ENCODE measurements around the gene BRDT.
"Not testable (repeated sequence)": the region's sequence is repeated elsewhere in the genome, so short reads cannot be mapped to it uniquely, and the experiment has no call there.

Gene BRDT

DNA sequence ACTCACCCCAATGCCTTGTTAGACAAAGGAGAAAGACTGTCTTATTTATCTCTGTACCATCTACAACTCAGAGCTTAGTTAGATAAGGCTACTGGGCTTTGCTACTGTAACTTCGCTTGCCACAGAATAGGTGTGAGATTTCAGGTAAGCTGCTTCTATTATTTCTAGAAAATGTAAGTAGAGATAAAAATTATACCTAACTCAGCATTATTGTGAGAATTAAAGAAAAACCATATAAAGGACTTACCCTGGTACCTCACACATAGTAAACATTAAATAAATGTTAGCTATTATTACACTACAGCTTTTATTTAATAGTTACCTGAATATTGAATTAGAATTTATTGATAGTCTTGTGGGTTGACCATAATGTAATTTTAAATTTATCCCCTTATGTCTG lies 44.1 kb downstream of the BRDT start:
- DNase-seq (ENCODE audit: low spot score) = no peak

DNA sequence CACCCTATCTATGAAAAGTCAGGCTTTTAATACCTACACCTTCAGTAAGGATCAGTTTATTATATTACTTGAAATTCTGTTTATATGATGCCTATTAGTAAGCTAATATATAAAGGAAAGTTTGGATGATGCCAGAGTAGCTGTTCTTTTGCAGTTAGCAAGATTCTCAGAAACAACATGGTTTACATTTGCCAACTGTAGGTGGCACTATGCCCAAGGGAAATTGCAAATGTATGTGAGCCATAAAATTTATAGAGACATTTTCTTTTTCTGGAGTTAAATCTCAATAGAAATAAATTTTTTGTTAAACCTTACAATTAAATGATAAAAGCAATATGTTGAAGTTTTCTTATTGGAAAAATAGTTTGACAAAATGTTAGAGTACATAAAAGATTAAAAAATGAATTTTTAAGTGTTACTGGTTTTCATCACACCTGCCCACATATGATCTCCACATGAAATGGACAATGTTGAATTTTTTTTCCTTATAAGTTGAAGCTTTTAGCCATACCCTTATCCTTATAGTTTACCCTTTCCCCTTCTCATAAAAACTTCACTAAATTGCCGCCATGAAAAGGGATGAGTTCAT lies 48.5 kb downstream of the BRDT start:
- peak; percentile 32 for DNase-seq (ENCODE audit: low spot score)

DNA sequence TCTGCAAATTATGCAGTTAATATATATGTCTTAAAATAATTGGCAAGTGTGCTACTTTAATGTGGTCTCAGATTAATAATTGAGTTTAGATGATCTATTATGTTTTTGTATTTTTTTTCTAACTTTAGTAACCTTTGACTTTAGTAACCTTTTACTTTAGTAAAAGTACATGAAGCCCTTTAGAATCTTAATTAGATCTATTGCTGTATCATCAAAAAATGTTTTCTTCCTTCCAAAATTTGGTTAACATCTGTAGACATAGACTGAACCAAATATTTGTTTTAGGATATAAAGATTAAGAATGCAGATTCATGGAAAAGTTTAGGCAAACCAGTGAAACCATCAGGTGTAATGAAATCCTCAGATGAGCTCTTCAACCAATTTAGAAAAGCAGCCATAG lies 54.9 kb downstream of the BRDT start:
- no peak for DNase-seq (ENCODE audit: low spot score)

DNA sequence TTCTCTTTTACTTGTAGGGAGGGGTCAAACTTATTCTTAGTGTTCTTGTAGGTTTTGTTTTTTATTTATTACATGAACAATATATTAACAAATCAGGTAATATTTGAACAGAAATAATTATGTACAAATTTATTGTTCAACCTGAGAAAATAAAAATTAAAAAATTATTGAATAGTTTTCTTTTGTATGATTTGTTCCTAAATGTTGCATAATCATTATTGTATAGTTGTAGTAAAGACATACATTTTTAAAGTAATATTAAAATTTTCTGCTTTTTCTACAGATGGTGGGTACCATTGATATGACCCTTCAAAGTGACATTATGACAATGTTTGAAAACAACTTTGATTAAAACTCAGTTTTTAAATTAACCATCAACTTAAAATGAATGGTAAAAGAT lies 64.7 kb downstream of the BRDT start:
- DNase-seq (ENCODE audit: low spot score) = no peak

DNA sequence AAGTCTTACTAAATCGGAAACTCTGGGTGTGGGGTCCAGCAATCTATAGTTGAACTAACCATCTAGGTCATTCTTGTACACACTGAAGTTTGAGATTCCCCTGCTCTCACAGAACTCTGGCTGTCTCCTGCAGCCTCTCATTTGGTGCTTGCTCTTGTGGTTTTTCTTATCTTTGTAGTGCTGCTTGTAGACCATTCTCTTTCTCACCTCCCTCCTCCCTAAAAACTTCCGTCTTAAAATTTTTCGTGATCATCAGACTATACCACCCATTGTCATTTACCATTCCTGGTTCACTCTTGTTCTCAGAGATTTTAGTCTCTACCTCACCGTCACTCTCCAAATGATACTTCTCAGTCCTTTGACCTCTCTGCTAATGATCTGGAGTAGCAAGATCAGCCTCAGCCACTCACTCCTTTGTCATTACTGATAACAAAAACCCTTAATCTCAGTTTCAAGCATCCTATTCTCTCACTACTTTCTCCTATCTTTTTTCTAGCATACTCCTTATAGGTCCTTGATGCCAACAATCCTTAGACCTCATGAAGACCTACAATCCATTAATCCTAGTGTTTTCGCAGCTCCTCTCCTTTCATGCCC lies 67.6 kb downstream of the BRDT start:
- DNase-seq (ENCODE audit: low spot score) = no peak

DNA sequence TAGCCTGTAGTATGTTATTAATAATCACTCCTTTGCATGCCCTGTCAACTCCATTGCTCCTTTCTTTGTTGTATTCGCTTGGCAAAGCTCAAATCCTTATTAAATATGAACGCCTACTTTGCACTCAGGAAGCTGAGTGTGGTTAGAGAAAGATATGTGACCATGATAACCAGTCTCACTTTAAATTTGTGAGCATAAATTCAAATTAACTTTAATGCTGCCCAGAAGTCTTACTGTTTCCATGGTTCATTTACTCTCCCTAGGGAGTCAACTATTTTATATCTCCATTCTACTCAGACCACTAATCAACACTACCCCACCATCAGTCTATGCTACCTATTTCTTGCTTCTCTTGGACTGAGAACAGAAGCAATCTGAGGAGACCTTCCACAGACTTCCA lies 68.5 kb downstream of the BRDT start:
- DNase-seq (ENCODE audit: low spot score) = no peak

DNA sequence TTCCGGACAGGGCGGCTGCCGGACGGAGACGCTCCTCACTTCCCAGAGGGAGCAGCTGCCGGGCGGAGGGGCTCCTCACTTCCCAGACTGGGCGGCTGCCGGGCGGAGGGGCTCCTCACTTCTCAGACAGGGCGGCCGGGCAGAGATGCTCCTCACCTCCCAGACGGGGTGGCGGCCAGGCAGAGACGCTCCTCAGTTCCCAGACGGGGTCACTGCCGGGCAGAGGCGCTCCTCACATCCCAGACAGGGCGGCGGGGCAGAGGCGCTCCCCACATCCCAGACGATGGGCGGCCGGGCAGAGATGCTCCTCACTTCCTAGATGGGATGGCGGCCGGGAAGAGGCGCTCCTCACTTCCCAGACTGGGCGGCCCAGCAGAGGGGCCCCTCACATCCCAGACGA lies 76.8 kb downstream of the BRDT start:
- not testable (repeated sequence) for DNase-seq (ENCODE audit: low spot score)

DNA sequence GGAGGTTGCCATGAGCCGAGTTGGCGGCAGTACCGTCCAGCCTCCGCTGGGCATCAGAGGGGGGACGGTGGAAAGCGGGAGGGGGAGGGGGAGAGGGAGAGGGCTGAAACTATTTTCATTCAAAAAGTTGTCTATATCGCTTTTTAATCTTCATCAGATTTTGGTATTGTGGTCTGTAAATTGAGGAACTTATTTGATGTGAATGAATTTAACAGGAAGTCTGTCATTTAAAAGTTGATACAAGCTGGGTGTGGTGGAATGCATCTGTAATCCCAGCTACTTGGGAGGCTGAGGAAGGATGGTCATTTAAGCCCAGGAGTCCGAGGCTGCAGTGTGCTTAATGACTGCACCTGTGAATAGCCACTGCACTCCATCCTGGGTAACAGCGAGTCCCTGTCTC lies 77.6 kb downstream of the BRDT start:
- DNase-seq (ENCODE audit: low spot score) = no peak

DNA sequence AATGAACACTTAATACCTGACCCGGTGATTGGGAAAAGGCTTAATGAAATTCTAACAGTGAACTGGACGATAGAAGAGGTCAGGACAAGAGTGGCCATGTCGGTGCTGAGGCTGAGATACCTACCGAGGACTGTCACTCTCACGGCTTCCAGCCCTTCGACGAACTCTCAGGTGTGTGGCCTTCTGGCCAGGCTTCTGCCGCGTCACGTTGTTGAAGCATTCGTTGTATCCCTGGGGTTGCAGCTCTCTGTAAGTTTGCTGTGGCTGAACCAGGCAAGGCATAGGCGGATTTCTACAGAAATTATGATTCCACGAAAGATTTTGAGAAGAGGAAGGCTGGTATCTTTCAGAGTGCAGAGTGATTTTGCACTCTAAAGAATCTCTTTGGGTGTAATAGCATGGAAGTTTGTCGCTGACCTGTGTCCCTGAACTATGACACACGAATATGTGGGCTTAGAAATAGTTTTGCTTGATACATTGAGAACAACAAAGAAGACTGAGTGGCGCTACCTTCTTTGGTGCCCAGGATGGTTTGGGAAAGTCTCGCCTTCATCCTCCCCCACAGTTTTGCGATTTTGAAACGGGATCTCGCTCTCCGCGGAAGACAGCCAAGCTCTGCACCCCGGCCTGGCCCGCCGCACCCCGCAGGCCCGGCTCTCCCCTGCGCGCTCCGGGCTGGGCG lies 80.2 kb downstream of the BRDT start:
- no peak for DNase-seq (ENCODE audit: low spot score)

DNA sequence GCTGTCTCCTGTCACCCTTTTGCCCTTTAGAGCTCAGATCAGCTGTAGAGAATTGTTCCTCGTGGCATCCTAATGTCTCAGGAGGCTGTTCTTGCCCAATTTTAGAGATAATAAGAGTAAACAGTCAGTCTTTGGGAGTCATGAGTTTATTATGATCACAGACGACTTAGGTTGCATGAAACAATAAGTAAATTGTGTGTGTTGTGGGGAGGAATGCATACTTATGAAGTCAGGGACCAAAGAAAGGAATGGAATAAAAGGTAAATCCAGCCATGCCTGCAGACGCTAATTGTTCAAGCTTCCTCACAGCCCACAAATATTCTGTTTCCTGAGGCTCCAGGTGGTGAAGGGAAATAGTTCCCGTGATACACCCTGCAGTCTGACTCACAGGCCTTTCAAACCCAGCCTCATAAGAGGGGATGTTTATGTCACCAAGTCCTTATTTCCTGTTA lies 81.5 kb downstream of the BRDT start:
- DNase-seq (ENCODE audit: low spot score) = no peak

DNA sequence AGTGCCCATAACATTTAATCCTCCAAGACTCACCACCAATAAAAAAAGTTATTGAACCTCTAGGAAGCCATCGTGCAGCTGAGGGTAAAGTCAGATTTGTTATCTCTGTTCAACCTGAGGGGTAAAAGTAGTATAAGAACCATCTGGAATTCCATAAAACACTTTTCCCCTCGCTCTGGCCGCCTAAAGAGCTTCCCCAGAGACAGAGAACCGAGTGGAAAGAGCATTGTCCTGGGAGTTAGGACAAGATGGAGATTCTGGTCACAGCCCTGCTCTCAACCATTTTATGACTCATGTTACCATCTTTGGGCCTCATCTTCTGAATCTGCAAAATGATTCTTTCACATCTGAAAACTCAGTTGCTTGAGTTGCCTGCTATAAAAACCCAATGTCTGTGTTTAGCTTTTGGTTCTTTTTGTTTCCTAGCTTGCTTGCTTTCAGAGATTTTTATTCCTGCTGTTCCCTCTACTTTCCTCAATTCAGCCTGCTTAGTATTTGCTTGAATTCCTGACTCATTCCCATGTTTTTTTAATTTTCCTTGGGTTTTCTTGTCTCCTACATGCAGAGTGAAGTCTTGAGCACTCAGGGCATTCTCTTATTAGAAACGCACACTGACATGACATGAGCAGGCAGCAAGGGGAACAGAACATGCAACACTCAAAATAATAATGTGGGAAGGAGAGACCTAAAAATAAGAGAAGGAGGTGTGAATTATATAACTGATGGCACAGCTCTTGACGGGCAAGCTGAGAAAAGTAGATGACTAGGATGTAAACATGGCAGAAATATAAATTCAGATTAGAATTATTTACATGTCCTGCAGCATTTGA lies 82.3 kb downstream of the BRDT start:
- no peak for DNase-seq (ENCODE audit: low spot score)

DNA sequence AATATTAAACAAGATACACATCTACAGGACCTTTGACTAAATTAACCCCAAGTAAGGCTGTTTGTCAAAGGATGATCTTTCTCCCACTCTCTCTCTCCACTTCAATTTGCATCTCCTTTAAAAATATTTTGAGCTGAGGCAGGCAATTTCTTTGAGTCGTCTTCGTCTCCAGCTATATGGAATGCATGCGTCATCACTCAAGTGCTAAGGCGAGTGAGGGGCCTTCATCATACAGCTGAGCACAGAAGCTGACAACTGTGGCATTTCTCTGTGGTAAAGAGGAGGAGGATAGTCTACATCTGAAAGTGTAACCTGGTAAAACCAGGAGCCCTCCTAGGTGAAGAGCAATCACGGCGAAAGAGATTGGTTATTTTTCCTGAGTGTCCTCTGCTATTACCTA lies 88.2 kb downstream of the BRDT start:
- no peak for DNase-seq (ENCODE audit: low spot score)

DNA sequence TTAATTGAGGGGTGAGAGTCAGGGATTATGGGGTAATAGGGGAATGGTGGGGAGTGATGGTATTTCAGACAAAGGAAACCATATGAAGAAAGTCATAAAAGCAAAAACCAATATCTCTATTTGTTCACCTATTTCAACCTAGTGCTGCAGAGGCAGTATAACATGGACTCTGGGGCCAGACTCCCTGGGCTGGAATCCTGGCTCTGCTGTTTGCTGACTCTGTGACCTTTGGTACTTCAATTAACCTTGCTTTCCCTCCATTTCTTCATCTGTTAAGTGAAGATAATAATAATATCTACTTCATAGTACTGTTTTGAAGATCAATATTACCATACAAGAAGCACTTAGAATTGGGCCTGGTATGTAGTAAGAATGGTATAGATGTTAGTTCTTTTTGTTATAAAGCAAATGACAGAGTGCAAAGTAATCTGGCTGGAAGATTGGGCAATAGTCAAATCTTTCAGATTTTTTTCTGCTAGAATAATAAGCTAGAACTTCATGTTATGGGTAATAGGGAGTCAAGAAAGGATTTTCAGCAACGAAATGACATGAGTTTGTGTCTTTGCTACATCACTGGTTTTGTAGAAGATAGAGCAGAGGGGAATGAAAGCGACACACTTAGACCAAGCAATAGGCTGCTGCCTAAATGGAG lies 89.6 kb downstream of the BRDT start:
- no peak for DNase-seq (ENCODE audit: low spot score)

DNA sequence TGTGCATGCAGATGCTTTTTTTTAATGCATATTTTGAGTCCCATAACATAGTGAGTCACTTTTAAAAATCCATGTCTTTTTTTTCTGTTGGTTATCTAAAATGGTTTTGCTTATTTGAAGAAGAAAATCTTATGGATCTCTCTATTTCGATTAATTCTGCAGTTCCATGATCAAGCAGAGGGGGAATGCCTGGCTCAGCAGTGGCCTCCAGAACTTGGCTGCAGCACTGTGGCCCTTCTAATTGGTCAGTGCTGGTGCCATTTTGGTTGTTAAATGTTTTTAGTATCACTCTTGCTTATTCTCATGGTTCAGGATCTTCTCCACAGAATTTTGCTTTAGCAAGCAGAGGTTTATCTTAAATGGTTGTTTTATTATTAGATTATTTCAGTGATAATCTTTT lies 91.8 kb downstream of the BRDT start:
- no peak for DNase-seq (ENCODE audit: low spot score)

DNA sequence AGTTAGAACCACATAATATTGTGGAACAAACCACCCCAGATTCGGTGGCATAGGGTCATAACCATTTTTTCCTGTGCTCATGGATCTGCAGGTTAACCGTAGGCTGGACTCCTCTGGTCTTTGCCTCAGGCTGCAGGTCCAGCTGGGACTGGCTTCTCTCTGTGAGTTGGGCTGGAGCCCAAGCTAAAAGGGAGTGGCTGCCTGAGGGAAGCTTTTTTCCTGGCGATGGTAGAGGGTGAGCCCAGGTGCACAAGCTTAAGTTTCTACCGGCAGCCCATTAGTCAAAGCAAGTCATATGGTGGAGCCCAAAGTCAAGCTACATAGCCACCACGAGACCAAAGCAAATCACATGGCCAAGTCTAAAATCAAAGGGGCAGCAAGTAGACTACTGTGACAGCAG lies 94.4 kb downstream of the BRDT start:
- DNase-seq (ENCODE audit: low spot score) = no peak

DNA sequence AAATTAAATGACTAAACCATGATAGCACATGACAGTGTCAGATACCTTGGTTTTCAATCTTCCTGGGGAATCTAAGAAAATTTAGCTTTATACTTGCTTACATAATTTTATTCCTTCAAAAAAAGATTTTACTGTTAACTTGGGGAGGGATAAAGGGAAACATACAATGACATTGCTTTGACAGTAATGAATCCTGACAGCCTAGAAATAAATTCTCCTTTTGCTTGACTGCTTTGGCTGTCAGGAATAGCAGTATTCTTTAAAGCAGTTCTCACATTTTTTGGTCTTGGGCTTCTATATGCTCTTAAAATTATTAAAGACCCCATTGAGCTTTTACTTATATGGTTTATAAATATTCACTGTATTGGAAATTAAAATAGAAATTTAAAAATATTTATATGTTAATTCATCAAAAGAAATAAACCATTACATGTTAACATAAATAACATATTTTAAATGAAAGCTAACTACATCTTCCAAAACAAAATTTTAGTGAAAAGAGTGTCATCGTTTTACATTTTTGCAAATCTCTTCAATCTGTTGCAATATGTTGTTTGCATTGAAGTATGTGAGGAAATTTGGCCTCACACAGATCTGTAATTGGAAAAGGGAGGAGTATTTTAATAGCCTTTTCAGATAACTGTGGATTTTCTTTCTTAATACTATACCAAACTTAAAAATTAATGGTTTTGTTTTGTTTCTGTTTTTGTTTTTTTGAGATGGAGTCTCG lies 96.7 kb downstream of the BRDT start:
- DNase-seq (ENCODE audit: low spot score) = no peak

DNA sequence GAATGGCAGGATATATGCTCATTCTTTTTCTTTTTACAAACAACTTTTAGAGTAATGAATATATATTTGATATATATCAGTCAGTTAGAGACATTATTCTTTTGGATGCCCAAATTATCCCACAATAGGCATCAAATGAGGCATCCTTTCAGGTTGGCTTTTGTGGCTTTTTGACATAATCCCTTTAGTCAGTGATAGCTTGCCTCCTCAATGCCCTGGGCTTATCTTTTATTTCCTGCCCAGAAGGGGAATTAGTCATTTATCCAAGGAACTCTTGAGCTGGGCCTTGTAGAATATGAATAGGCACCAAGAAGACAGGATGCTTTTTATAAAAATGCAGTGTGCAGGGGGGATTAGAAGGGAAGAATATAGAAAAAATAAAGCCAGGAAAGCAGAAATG lies 102.7 kb downstream of the BRDT start:
- DNase-seq (ENCODE audit: low spot score) = no peak
